Lower leg skin (tissue), 4 donors: Measurements from ENCODE around the gene LMX1A. TPM values are rescaled to one million over a fixed set of nuclear protein-coding genes. Genes with fewer than 3 reads are reported as not detected.

Source experiments
- DNase-seq, 2 donors: peaks; one replicate each; pipeline ENCODE4 v3.0.0-alpha.2; 2019; ENCODE audit warnings: low spot score in 2 of 2
- H3K4me3 ChIP-seq: fragments of 200-600 bp; sonication (generic); 2 replicates; pipeline ENCODE4 v1.5.1; 2017; ENCODE audit warnings: mild to moderate bottlenecking, low read depth; ENCODE audit not compliant: poor library complexity, severe bottlenecking
- POLR2A ChIP-seq, 2 donors: fragments of 450-650 bp; IDR thresholded peaks; one replicate each; pipeline ENCODE4 v1.6.1; 2016 to 2017; ENCODE audit warnings: antibody characterized with exemption in 2 of 2, mild to moderate bottlenecking in 1 of 2, moderate library complexity in 1 of 2
- WGBS, 2 donors: methylation state at CpG; one replicate each; pipeline ENCODE4 v1.1.5; 2018; 5-methylcytosine and 5-hydroxymethylcytosine counted together
- intact Hi-C: fragments of 100-400 bp; cut with DNase I; formaldehyde crosslinking; loops from one replicate; pipeline ENCODE4 v1.15.0; 2023; ENCODE audit warnings: low total_unique reads
- total RNA-seq, 4 donors: library from RNA; depleted of rRNA; stranded (reverse); fragments of >200 nt; gene quantifications; one replicate each; pipeline ENCODE4 v1.1.0, GENCODE V29; 2016
- TF ChIP-seq, protein P1 (sequence below), 3 donors: fragments of 450-650 bp; IDR thresholded peaks; one replicate each; pipeline ENCODE4 v1.5.1; 2016; ENCODE audit warnings: antibody characterized with exemption in 3 of 3, mild to moderate bottlenecking in 3 of 3, moderate library complexity in 2 of 3

Gene LMX1A
- total RNA-seq, 4 donors from 2014 or later, result 0.29 TPM; not detected in 3

DNA sequence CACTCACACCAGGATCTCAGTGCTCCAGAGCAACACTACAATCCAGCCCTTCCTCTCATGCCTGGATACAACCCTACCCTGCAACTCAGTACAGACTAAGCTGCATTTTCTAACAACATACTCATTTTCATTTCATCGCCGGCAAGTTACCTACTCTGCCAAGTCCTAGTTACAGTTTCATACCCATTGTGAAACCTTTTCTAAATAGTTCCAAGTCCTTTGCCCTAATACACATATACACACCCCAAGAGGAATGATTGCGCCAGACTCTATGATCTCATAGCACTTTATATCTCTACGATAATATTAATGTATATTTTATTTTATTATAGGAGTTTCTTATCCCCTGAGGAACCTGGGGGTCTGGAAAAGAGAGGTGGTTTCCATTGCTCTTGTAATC is 122.4 kb downstream of the LMX1A start:
- H3K4me3 ChIP-seq, result no peak overlapping the region
- intact Hi-C loops, result no loop called here
- no peak for DNase-seq
- WGBS, 2 donors, result 72 to 91% methylated on average over 4 of the region's 4 CpGs
- TF ChIP-seq, protein P1, sequence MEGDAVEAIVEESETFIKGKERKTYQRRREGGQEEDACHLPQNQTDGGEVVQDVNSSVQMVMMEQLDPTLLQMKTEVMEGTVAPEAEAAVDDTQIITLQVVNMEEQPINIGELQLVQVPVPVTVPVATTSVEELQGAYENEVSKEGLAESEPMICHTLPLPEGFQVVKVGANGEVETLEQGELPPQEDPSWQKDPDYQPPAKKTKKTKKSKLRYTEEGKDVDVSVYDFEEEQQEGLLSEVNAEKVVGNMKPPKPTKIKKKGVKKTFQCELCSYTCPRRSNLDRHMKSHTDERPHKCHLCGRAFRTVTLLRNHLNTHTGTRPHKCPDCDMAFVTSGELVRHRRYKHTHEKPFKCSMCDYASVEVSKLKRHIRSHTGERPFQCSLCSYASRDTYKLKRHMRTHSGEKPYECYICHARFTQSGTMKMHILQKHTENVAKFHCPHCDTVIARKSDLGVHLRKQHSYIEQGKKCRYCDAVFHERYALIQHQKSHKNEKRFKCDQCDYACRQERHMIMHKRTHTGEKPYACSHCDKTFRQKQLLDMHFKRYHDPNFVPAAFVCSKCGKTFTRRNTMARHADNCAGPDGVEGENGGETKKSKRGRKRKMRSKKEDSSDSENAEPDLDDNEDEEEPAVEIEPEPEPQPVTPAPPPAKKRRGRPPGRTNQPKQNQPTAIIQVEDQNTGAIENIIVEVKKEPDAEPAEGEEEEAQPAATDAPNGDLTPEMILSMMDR (IDR thresholded peaks at IDR 0.05), result no peak
- TF ChIP-seq POLR2A (IDR thresholded peaks at IDR 0.05), result no peak

GRCh38 chr1:165228676-165229075 is 127.8 kb downstream of the LMX1A start:
- H3K4me3 ChIP-seq, result no peak overlapping the region
- DNase-seq, result no peak
- TF ChIP-seq, protein P1 (IDR thresholded peaks at IDR 0.05), result no peak
- TF ChIP-seq POLR2A (IDR thresholded peaks at IDR 0.05), result no peak
- intact Hi-C loops, result loop anchor here (10.0 kb wide), 1 partner anchor 1744 kb away; no protein-coding TSS in a partner anchor
- 17 to 27% methylated on average over 2 of the region's 2 CpGs for whole genome bisulfite sequencing, 2 donors

- 50 to 62% methylated on average over 2 of the region's 2 CpGs for WGBS, 2 donors
- intact Hi-C loops, result loop anchor here (10.0 kb wide), 1 partner anchor 1743 kb away; no protein-coding TSS in a partner anchor
- TF ChIP-seq POLR2A (IDR thresholded peaks at IDR 0.05), result no peak
- TF ChIP-seq, protein P1 (IDR thresholded peaks at IDR 0.05), result no peak
- DNase-seq, result no peak
- no peak overlapping the region for H3K4me3 ChIP-seq
Measured at GRCh38 chr1:165228111-165228655, 128.3 kb downstream of the LMX1A start.

DNA sequence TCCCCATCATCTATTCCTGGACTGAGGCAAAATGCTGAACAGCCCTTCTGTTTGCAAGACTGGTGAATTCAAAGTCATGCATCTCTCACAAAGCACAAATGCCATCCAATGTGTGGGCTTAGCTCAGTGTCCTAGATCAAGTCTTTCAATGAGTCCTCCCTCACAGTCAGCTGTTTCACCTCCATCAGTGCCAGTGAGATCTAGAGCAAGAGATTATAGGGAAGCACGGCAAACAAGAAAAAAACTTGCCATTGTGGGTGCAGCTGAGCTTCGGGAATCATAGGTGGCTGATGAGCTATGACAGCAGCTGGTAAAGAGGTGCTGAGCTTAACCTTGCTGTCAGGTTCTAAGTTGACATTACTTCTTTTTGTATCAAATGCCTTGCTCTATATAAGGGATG is 130.2 kb downstream of the LMX1A start:
- intact Hi-C loops, result loop anchor here (10.0 kb wide), 1 partner anchor 1742 kb away; no protein-coding TSS in a partner anchor
- H3K4me3 ChIP-seq, result no peak overlapping the region
- 80 to 86% methylated on average over 2 of the region's 2 CpGs for WGBS, 2 donors
- DNase-seq, result no peak
- TF ChIP-seq, protein P1 (IDR thresholded peaks at IDR 0.05), result no peak
- TF ChIP-seq POLR2A (IDR thresholded peaks at IDR 0.05), result no peak

GRCh38 chr1:165225650-165226049 is 130.9 kb downstream of the LMX1A start:
- TF ChIP-seq POLR2A (IDR thresholded peaks at IDR 0.05), result no peak
- TF ChIP-seq, protein P1 (IDR thresholded peaks at IDR 0.05), result no peak
- WGBS, 2 donors, result 84 to 100% methylated on average over 1 of the region's 1 CpG
- intact Hi-C loops, result loop anchor here (10.0 kb wide), 1 partner anchor 1741 kb away; no protein-coding TSS in a partner anchor
- DNase-seq, result no peak
- no peak overlapping the region for H3K4me3 ChIP-seq

GRCh38 chr1:165225062-165225461 is 131.5 kb downstream of the LMX1A start:
- 75 to 82% methylated on average over 3 of the region's 3 CpGs for WGBS, 2 donors
- TF ChIP-seq, protein P1 (IDR thresholded peaks at IDR 0.05), result no peak
- TF ChIP-seq POLR2A (IDR thresholded peaks at IDR 0.05), result no peak
- intact Hi-C loops, result loop anchor here (10.0 kb wide), 1 partner anchor 1740 kb away; no protein-coding TSS in a partner anchor
- no peak overlapping the region for H3K4me3 ChIP-seq
- DNase-seq, result no peak
